Panc1 (cell line): ENCODE data around the gene OSCAR. TPM values are rescaled to one million over a fixed set of nuclear protein-coding genes. Genes with fewer than 3 reads are reported as not detected.

Source experiments
- ATAC-seq: fragments of 200-7000 bp; cut with Tn5 transposase; 2 replicates; pipeline ENCODE4 v1.9.1; 2020; ENCODE audit warnings: mild to moderate bottlenecking, moderate library complexity
- BruUV-seq: library from RNA; stranded (reverse); fragments of 400-500 nt; replicated peaks from 2 replicates; lab custom pipeline; 2021; lab: Mats Ljungman, UMichigan
- CTCF ChIA-PET: fragments of 300-600 bp; sonication (Branson Sonifier 250); formaldehyde crosslinking; loops from one replicate; lab custom pipeline; 2022; ENCODE audit warnings: antibody characterized with exemption; lab: Charles Lee
- POLR2A ChIA-PET: fragments of 300-600 bp; sonication (Branson Sonifier 250); formaldehyde crosslinking; loops from one replicate; lab custom pipeline; 2022; ENCODE audit warnings: antibody characterized with exemption; lab: Charles Lee
- DNase-seq: peaks from one replicate; pipeline ENCODE4 v3.0.0-alpha.2; 2010; ENCODE audit warnings: low read depth, low spot score
- H3K27ac ChIP-seq: 2 replicates; pipeline ENCODE4 v1.5.1; 2011; ENCODE audit warnings: mild to moderate bottlenecking, low read length, inconsistent platforms
- H3K27me3 ChIP-seq: fragments of 200-500 bp; sonication (Bioruptor generic); 2 replicates; pipeline ENCODE4 v1.6.0; 2014; ENCODE audit warnings: low read length, inconsistent platforms; ENCODE audit not compliant: control insufficient read depth, insufficient read depth
- H3K36me3 ChIP-seq: fragments of 200-500 bp; sonication (Bioruptor generic); 2 replicates; pipeline ENCODE4 v1.5.1; 2014; ENCODE audit warnings: inconsistent platforms, mild to moderate bottlenecking, low read length, moderate library complexity; ENCODE audit not compliant: control insufficient read depth, insufficient read depth
- H3K4me1 ChIP-seq: 2 replicates; pipeline ENCODE4 v1.5.1; 2011; ENCODE audit warnings: inconsistent platforms, mild to moderate bottlenecking, low read length, moderate library complexity; ENCODE audit not compliant: control insufficient read depth, insufficient read depth
- H3K4me3 ChIP-seq, 2 experiments: 2 replicates each; pipeline ENCODE4 v1.5.1; 2011 to 2012; ENCODE audit warnings: low read depth in 2 of 2, low read length in 2 of 2, mild to moderate bottlenecking in 2 of 2, inconsistent platforms in 1 of 2, moderate library complexity in 1 of 2
- H3K9me3 ChIP-seq: fragments of 200-500 bp; sonication (Bioruptor generic); 2 replicates; pipeline ENCODE4 v1.5.1; 2014; ENCODE audit warnings: low read depth, mild to moderate bottlenecking, inconsistent platforms, low read length, moderate library complexity; ENCODE audit not compliant: control insufficient read depth, insufficient read depth
- POLR2AphosphoS5 ChIP-seq: IDR thresholded peaks from 2 replicates; pipeline ENCODE4 v1.6.1; 2012; ENCODE audit warnings: mild to moderate bottlenecking, low read depth, low read length, moderate library complexity
- SIN3A ChIP-seq: IDR thresholded peaks from 2 replicates; pipeline ENCODE4 v1.6.1; 2012; ENCODE audit warnings: low read depth, mild to moderate bottlenecking, low read length, moderate library complexity, borderline replicate concordance; ENCODE audit not compliant: insufficient read depth
- TCF7L2 ChIP-seq: IDR thresholded peaks from 2 replicates; pipeline ENCODE4 v1.6.1; 2011; ENCODE audit warnings: mild to moderate bottlenecking, low read depth, low read length, inconsistent platforms
- in situ Hi-C: cut with HindIII; loops from 2 replicates; pipeline ENCODE4 v1.10.0; 2016; ENCODE audit warnings: low sequenced_read_pairs, low pct_unique_long_range_greater_than_20kb
- intact Hi-C: fragments of 100-400 bp; cut with micrococcal nuclease; formaldehyde crosslinking; loops from one replicate; pipeline ENCODE4 v1.10.0; 2022; ENCODE audit not compliant: unreplicated experiment
- total RNA-seq: library from RNA; stranded (reverse); gene quantifications from one replicate; pipeline ENCODE4 v1.2.1, GENCODE V29; 2021; ENCODE audit not compliant: unreplicated experiment
- TF ChIP-seq, protein P1 (sequence below): fragments of 450-650 bp; IDR thresholded peaks from 2 replicates; pipeline ENCODE4 v1.5.1; 2017; ENCODE audit warnings: mild to moderate bottlenecking
- TF ChIP-seq, protein P2 (sequence below), 2 experiments: IDR thresholded peaks; 2 replicates each; pipeline ENCODE4 v1.6.1; 2011 to 2012; ENCODE audit warnings: low read depth in 2 of 2, control low read depth in 1 of 2, low read length in 1 of 2, mild to moderate bottlenecking in 1 of 2, moderate library complexity in 1 of 2; ENCODE audit not compliant: insufficient read depth in 1 of 2

Gene OSCAR
- total RNA-seq, 1 experiment from 2014 or later = 6.8 TPM

DNA sequence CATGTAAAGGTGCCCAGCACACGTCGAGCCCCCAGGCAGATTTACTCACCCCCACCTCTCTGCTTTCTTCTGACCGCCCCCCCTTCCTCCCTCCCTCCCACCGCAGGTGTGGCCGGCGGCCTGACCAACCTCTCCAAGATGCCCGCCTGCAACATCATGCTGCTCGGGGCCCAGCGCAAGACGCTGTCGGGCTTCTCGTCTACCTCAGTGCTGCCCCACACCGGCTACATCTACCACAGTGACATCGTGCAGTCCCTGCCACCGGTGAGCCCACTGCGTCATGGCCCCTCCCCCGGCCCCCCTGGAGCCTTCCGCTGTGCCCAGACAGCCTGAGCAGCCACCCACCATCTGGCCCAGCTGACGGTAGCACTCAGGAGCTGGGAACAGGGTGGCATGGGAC is 23.8 kb upstream of the OSCAR start:
- H3K4me3 ChIP-seq = no peak overlapping the region
- DNase-seq = no peak
- ATAC-seq = no peak
- no peaks in the 10 kb centered on the region for H3K4me1 ChIP-seq
- H3K27ac ChIP-seq = no peak overlapping the region
- H3K36me3 ChIP-seq = peaks cover 17% of the 10 kb centered on the region
- ChIA-PET CTCF (no interaction called here), POLR2A (interaction anchor here (0.7 to 1.6 kb wide), 2 partner anchors 10 to 233 kb away, joined by 3 to 5 read pairs; no protein-coding TSS in a partner anchor)
- intact Hi-C loops = no loop called here
- no TSS peak for BruUV-seq
- in situ Hi-C loops = no loop called here
- H3K27me3 ChIP-seq = no peaks in the 10 kb centered on the region
- TF ChIP-seq POLR2AphosphoS5 (no peak), SIN3A (no peak), TCF7L2 (no peak)
- TF ChIP-seq, protein P1, sequence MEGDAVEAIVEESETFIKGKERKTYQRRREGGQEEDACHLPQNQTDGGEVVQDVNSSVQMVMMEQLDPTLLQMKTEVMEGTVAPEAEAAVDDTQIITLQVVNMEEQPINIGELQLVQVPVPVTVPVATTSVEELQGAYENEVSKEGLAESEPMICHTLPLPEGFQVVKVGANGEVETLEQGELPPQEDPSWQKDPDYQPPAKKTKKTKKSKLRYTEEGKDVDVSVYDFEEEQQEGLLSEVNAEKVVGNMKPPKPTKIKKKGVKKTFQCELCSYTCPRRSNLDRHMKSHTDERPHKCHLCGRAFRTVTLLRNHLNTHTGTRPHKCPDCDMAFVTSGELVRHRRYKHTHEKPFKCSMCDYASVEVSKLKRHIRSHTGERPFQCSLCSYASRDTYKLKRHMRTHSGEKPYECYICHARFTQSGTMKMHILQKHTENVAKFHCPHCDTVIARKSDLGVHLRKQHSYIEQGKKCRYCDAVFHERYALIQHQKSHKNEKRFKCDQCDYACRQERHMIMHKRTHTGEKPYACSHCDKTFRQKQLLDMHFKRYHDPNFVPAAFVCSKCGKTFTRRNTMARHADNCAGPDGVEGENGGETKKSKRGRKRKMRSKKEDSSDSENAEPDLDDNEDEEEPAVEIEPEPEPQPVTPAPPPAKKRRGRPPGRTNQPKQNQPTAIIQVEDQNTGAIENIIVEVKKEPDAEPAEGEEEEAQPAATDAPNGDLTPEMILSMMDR = no peak
- no peaks in the 10 kb centered on the region for H3K9me3 ChIP-seq

GRCh38 chr19:54123682-54124081 is 23.1 kb upstream of the OSCAR start:
- Histone ChIP-seq H3K27me3 (no peaks in the 10 kb centered on the region), H3K36me3 (peaks cover 17% of the 10 kb centered on the region), H3K27ac (no peak overlapping the region), H3K4me1 (no peaks in the 10 kb centered on the region), H3K9me3 (no peaks in the 10 kb centered on the region), H3K4me3 (no peak overlapping the region)
- in situ Hi-C loops = no loop called here
- no peak for ATAC-seq
- TF ChIP-seq, protein P2, sequence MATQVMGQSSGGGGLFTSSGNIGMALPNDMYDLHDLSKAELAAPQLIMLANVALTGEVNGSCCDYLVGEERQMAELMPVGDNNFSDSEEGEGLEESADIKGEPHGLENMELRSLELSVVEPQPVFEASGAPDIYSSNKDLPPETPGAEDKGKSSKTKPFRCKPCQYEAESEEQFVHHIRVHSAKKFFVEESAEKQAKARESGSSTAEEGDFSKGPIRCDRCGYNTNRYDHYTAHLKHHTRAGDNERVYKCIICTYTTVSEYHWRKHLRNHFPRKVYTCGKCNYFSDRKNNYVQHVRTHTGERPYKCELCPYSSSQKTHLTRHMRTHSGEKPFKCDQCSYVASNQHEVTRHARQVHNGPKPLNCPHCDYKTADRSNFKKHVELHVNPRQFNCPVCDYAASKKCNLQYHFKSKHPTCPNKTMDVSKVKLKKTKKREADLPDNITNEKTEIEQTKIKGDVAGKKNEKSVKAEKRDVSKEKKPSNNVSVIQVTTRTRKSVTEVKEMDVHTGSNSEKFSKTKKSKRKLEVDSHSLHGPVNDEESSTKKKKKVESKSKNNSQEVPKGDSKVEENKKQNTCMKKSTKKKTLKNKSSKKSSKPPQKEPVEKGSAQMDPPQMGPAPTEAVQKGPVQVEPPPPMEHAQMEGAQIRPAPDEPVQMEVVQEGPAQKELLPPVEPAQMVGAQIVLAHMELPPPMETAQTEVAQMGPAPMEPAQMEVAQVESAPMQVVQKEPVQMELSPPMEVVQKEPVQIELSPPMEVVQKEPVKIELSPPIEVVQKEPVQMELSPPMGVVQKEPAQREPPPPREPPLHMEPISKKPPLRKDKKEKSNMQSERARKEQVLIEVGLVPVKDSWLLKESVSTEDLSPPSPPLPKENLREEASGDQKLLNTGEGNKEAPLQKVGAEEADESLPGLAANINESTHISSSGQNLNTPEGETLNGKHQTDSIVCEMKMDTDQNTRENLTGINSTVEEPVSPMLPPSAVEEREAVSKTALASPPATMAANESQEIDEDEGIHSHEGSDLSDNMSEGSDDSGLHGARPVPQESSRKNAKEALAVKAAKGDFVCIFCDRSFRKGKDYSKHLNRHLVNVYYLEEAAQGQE (IDR thresholded peaks at IDR 0.05; ENCODE audit: insufficient read depth in 1 of 2, low read depth in 2 of 2, low read length in 1 of 2) = no peak
- TF ChIP-seq SIN3A (no peak), POLR2AphosphoS5 (no peak), TCF7L2 (no peak)
- TF ChIP-seq, protein P1 = no peak
- ChIA-PET POLR2A (interaction anchor here (0.7 to 1.6 kb wide), 2 partner anchors 9 to 233 kb away, joined by 3 to 5 read pairs; no protein-coding TSS in a partner anchor), CTCF (no interaction called here)
- intact Hi-C loops = no loop called here
- BruUV-seq = no TSS peak
- no peak for DNase-seq
